ENCODE results near the gene CFAP92.
"Not testable (repeated sequence)": the region's sequence is repeated elsewhere in the genome, so short reads cannot be mapped to it uniquely, and the experiment has no call there.

The CFAP92 gene

DNA sequence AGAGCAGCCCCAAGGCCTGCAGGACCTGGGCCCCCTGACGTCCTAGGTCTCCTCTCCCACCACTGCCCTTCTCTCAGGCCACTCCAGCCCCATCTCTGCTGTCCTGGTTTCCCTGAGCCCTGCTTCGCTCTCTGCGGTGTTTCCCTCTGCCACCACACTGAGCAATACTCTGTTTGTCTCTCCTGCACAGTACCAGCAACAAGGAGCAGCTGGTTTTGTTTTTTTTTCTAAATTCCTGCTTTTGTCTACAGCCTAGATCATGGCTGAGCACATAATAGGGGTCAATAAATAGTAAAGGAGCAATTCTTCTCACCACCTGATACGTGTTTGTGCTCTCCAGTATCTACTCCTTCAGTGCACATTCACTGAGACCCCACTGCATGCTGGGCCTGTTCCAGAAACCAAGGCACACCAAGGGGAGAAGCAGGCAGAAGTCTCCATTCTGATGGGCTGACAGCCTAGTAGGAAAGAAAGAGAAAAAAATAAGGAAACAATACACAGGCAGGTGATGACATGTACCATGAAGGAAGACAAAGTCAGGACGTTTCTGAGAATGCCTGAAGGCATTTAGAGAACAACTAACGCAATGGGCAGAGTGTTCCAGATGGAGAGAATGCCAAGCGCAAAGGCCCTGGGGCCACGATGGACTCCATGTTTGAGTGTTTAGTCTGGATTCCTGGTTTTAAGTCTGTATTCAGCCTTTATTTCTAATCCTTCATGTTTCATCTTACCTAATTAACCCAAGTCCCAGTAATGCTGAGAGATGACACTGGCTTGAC lies 120.4 kb downstream of the CFAP92 start:
- in situ Hi-C loops (cut with MboI; ENCODE audit: low sequenced_read_pairs): no loop called here

DNA sequence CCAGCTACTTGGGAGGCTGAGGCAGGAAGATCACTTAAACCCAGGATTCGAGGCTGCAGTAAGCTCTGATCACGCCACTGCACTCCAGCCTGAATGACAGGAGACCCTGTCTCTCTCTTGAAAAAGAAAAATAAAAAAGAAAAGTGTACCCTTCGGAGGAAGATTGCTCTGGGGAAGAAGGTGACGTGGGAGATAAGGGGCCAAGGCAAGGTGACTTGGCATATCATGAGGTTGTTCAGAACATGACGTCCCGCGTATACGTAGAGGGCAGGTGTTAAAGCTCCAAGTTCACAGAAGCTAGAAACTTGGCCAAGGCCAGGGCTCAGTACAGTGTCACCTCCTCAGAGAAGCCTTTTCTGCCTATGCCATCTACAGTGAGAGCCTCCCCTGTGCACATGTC lies 121.1 kb downstream of the CFAP92 start:
- in situ Hi-C loops (cut with MboI; ENCODE audit: low sequenced_read_pairs): no loop called here

DNA sequence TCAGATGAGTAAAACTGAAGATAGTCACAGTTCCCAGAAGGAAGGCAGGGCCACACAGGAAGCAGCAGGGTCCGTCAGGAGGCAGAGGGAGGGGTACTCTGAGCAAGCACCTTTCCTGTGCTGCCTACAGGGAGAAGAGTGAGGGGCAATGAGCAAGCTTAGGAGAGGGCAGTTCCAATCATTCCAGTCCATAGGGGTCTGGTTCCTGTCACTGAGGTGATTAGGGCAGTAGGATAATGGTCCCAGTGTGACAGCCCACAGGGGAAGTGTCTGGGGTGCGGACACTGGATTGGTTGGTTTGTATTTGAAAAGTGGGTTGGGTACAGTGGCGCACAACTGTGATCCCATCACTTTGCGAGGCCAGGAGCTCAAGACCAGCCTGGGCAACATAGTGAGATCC lies 121.6 kb downstream of the CFAP92 start:
- in situ Hi-C loops (cut with MboI; ENCODE audit: low sequenced_read_pairs): no loop called here

DNA sequence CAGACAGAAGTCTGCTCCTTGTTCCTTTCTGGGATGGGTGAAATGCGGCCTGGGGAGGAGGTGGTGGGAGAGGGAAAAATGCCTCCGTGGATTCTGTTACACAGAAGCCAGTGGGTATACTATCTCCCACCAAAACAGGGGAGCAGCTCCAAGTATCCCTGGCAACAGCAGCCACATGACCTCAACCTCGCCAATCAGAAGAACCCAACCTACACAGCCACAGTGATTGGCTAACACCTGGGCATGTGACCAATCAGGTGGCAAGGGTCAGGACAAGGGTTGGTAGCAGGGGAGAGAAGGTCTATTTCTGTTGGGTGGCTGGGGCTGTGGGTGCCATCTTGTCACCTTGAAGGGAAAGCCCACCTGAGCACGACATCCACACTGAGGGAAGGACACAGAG lies 123.5 kb downstream of the CFAP92 start:
- in situ Hi-C loops (cut with MboI; ENCODE audit: low sequenced_read_pairs): no loop called here

DNA sequence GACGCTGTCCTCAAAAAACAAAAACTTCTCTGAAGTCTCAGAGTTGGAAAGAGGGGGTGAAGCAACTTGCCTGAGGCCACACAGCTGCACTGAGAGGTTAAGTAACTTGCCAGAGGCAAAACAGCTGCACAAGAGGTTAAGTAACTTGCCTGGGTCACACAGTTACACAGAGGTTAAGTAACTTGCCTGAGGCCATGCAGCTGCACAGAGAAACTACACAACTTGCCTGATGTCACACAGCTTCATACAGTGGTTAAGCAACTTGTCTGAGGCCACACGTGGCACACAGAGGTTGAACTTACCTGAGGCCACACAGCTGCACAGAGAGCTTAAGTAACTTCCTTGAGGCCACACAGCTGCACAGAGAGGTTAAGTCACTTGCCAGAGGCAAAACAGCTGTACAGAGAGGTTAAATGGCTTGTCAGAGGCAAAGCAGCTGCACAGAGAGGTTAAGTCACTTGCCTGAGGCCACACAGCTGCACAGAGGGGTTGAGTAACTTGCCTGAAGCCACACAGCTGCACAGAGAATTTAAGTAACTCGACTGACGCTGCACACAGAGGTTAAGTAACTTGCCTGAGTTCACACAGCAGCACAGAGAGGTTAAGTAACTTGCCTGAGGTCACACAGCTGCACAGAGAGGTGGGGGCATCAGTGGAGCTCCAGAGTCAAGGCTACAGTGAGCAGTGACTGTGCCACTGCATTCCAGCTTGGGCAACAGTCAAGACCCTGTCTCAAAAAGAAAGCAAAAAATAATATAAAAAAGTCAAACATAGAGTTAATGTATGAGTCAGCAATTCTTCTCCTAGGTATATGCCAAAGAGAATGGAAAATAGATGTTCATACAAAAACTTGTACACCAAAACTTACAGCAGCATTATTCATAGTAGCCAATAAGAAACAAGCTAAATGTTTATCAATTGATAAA lies 126.4 kb downstream of the CFAP92 start:
- in situ Hi-C loops (cut with MboI; ENCODE audit: low sequenced_read_pairs): no loop called here

DNA sequence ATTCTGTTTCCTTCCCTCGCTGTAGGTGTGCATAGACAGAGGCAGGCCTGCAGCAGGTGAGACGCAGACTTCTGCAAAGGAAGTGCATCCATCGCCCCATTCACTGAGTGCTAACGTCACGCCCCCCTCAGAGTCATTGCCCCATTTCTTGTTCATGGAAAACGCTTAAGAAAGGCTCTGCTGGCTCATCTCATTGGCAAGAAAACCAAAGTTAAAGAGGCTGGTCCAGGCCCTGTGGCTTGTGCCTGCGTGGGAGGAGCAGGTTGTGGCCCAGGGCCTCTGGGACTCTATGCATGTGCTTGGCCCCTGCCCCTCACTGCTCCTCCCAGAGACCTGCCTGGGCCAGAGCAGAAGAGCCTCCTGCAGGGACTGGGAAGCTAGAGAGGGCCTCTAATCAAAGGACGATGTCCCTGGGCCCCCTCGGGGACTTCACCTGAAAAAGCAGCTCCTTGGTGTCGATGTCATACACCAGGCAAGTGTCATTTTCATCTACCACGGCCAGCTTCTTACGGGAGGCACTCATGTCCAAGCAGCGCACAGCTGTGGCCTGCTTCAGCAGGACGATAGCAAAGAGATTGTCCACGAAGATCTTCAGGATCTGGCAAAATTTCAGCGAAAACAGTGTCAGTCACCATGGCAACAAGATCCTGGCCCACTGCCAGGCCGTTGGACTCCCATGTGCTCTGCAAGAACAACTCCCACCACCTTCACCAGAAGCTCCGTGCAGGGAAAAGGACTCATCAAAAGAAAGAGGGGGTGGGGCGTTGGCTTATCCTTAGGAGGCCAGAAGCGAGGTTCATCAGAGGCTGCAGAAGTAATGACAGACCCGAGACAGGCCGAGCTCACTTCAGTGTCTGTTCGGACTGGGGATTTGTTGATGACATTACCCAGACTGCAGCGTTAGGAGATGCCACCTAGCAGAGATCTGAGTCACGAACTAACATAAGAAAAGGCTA lies 128.7 kb downstream of the CFAP92 start:
- in situ Hi-C loops (cut with MboI; ENCODE audit: low sequenced_read_pairs): not testable (repeated sequence)

DNA sequence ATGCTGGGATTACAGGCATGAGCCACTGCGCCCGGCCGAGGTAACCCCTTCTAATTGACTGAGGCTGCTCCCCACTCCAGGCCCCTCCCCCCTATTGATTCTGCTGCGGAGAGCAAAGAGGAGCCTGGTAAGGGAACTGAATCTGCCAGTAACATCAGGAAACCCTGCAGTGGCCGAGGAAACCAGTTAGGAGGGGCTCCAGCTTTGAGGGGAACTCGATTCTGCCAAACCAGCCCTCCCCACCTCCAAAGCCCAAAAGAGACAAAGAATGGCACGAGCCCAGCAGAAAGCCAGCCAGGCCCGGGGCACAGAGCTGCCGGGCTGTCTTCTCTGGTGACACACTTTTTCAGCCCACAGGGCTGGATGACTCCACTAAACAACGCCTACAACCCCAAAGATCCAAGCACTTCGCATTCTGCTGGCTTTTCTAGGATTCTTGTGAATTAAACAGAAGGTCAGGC lies 129.5 kb downstream of the CFAP92 start:
- in situ Hi-C loops (cut with MboI; ENCODE audit: low sequenced_read_pairs): no loop called here

DNA sequence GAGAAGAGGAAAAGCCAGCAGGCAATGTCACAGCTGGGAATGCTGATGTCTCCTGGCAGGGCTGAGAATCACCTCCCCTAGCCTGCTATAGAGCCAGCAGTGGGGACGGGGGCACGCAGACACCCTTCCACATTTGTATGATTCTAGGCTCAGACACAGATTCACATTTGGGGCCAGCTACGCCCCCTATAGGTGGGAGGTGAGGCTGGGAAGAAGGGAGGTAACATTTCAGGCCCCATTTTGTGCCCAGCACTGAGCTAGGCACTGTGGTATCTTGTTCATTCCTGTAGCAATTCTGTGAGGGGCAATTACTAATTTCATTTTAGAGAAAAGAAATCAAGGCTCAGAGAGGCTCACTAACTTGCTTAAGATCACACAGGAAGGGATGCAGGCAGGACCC lies 130.3 kb downstream of the CFAP92 start:
- in situ Hi-C loops (cut with MboI; ENCODE audit: low sequenced_read_pairs): no loop called here

DNA sequence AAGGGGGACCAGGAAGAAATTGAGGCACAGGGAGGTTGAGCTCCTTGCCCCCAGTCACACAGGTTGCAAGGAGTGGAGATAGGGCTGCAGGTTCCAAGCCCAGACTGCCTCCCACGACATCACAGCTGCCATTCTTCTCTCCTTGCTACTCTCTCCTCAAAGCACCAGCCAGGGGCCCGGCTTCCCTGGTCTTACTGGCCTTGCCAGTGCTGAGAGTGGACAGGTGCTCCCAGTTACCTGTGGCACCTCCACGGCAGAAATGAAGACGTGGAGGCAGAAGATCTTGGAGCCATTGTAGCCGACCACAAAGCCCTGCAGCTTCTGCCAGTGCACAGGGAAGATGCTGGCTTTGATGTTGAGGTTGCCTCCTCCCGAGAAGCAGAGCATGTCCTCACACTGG lies 132.4 kb downstream of the CFAP92 start:
- in situ Hi-C loops (cut with MboI; ENCODE audit: low sequenced_read_pairs): no loop called here

All from HL-60/S4 (cell line).